Retinal pigment epithelial cell (primary cell): Measurements from ENCODE around the gene TMEM187.

ENCODE experiments used
- DNase-seq: peaks from one replicate; pipeline ENCODE4 v3.0.0-alpha.2; 2010; ENCODE audit warnings: low read depth
- H3K4me3 ChIP-seq: 2 replicates; pipeline ENCODE4 v1.5.1; 2011; ENCODE audit warnings: mild to moderate bottlenecking, low read length, control low read depth, moderate library complexity
- TF ChIP-seq, protein P1 (sequence below): conservative IDR thresholded peaks from 2 replicates; pipeline ENCODE4 v1.5.1; 2011; ENCODE audit warnings: low read depth, low read length, control low read depth, inconsistent platforms

TMEM187 gene

DNA sequence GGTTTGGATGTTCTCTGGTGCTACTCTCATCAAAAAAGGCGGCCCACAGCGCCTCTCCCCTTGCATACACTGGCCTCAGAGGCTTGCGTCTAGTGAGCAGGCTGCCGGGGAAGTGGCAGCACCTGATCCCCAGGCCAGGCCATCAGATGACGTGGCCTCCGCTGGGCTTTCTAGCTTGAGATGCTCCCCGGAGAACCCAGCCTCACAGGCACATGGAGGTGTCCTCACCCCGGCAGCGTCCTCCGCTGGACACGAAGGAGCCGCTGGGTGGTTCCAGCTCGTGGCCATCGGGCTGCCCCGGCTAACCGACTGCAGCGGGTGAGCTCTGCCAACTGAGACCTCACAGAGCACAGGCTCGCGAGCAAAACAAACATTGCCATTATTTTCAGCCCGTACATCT is 34.4 kb downstream of the TMEM187 start:
- no peak overlapping the region for H3K4me3 ChIP-seq
- TF ChIP-seq, protein P1, sequence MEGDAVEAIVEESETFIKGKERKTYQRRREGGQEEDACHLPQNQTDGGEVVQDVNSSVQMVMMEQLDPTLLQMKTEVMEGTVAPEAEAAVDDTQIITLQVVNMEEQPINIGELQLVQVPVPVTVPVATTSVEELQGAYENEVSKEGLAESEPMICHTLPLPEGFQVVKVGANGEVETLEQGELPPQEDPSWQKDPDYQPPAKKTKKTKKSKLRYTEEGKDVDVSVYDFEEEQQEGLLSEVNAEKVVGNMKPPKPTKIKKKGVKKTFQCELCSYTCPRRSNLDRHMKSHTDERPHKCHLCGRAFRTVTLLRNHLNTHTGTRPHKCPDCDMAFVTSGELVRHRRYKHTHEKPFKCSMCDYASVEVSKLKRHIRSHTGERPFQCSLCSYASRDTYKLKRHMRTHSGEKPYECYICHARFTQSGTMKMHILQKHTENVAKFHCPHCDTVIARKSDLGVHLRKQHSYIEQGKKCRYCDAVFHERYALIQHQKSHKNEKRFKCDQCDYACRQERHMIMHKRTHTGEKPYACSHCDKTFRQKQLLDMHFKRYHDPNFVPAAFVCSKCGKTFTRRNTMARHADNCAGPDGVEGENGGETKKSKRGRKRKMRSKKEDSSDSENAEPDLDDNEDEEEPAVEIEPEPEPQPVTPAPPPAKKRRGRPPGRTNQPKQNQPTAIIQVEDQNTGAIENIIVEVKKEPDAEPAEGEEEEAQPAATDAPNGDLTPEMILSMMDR: no peak
- DNase-seq: no peak

GRCh38 chrX:154008521-154008920 is 36.0 kb downstream of the TMEM187 start:
- H3K4me3 ChIP-seq: no peak overlapping the region
- no peak for DNase-seq
- TF ChIP-seq, protein P1: no peak

DNA sequence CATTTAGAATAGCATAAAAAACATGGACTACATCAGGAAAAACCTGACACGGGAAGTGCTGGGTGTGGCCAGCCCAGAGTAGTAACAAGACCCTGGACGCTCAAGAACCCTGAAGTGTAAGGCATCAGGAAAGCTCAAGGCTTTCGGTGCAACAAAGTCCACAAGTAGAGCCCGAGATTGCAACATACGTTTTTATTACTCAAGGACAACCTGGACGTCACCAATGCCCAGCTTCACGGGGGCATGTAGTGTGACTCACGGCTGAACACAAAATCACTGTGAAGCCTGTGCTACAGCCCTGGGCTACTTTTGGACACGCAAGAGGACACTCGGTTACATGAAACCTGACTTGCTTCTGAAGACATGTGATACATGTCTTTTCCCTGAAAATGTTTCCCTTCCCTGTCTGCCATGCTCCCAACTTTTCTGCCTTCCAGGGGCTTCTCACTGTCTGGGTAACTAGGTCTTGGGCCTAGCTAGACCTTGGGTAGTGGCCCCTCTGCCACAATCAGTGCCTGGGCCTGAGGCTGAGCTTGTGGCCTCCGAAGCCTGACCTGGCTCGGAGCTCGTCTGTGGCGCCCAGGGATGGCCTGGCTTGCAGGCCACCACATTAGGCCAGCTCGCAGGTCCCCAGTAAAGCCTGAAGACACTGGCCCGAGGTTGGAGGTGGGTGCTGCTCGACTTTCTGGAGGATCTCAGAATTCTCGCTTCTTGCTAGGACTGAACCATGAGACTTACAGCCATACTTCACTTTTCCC is 38.0 kb downstream of the TMEM187 start:
- no peak overlapping the region for H3K4me3 ChIP-seq
- TF ChIP-seq, protein P1: no peak
- DNase-seq: no peak

DNA sequence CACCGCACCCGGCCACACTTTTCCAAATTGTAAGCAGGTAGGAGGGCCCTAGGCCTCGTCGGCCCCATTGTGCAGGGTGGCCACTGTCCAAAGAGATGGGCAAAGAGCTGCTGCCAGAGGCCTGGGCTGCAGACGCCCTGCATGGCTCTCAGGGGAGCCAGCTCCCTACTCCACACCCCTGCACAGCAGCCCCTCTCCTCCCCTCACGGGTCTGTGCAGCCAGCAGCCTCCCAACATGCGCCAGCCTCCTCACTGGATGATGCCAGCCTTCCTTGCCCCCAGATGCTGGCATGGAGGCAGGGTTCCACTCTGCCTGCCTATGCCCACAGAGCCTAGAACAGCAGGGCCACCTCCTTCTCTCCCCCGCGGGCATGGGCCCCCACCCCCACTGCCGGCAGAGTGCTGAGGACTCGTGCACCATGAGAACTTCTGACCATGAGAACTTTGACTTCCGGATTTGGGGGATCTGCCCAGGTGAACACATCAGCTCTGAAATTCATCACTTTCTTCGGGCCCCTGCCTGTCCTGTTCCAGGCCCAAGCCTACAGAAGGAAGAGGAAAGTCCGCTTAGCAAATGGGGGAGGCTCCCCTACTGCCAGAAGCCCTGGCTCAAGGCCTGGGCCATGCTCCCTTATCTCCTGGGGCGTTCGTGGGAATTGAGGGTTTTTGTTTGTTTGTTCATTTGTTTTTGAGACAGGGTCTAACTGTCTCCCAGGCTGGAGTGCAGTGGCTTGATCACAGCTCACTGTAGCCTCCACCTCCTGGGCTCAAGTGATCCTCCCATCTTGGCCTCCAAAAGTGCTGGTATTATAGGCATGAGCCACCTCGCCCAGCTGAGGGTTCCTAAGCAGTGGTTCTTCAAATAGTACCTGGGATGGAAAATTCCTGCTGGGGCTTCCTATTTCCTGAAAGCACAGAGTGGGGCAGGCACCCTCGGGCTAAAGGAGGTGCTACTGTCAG is 39.1 kb downstream of the TMEM187 start:
- H3K4me3 ChIP-seq: no peak overlapping the region
- TF ChIP-seq, protein P1: no peak
- no peak for DNase-seq

GRCh38 chrX:154012336-154012991 is 39.9 kb downstream of the TMEM187 start:
- H3K4me3 ChIP-seq: no peak overlapping the region
- TF ChIP-seq, protein P1: no peak
- DNase-seq: peak; percentile 63

DNA sequence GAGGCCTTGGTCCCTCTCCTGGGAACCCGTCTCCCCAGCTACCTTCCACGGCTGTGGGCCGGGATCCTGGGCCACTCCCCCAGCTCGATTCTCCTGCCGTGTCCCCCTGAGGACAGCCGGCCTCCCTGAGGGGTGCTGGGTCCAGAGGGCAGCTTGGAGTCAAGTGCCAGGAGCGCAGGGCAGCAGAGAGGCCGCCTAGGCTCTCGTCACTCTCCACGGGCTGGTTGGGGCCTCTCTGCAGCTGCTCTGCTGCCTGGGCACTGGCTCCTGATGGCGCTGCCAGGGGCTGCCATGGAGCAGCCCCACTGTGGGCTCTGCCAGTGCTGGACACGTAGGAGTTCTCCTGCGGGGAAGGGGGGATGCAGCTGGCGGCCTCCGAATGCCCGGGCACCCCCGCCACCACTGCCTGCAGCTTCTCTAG is 40.5 kb downstream of the TMEM187 start:
- no peak overlapping the region for H3K4me3 ChIP-seq
- DNase-seq: no peak
- TF ChIP-seq, protein P1: no peak
